HG03469 (cell line): ENCODE data around the gene CCDC38.
"Not testable (repeated sequence)": the region's sequence is repeated elsewhere in the genome, so short reads cannot be mapped to it uniquely, and the experiment has no call there.

Source experiments
- ATAC-seq: cut with Tn5 transposase; IDR thresholded peaks from one replicate; pipeline ENCODE4 v1.9.1; 2021; ENCODE audit warnings: mild to moderate bottlenecking, moderate library complexity, moderate number of reproducible peaks; ENCODE audit not compliant: unreplicated experiment

CCDC38 gene

GRCh38 chr12:95887311-95887710, 55.1 kb downstream of the CCDC38 start:
- ATAC-seq: no peak

- no peak for ATAC-seq
Measured at GRCh38 chr12:95884998-95885397, 57.4 kb downstream of the CCDC38 start.

DNA sequence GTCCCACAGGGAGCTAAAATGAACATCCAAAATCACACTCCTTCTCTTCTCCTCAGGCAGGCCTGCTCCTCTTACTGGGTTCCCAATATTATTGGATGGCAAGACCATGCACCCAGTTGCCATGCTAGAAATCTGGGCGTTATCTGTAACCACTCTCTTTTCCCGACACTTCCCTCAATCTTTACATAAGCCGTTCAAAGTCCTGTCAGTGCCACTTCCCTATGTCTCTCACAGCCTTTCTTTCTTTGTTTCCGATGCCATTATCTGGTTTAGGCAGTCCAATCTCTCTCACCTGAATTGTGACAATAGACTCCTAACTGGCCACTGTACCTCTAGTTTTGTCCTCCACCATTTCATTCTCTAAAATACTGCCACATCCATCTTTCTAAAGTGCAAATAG, 59.5 kb downstream of the CCDC38 start:
- no peak for ATAC-seq

GRCh38 chr12:95882080-95882479, 60.3 kb downstream of the CCDC38 start:
- ATAC-seq: no peak

DNA sequence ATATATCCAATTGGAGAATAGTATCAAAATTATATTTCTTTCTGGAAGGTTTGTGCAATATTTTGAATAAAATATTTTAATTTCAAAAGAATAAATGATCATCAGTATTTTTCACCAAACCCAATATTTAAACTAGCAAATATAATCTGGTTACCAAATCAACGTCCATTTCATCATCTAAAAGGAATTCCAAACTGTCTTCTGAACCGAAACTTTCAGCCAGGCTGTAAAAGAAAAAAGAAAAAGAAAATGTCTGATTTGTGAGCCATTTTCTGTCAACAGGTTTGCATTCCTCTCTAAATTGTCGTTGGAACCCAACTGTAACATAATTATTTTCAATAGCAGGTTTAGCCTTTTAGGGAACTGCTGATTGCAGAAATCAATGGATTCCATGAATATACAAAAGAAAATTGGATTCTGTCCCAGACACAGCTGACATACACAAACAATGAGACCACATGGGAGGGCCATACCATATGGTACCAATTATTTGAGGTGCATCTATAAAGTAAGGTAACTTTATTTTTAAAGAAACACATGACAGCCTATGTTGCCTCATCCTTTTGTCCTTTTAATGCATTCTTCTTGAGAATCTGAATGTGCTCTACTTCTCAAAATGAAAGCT, 61.0 kb downstream of the CCDC38 start:
- no peak for ATAC-seq

- no peak for ATAC-seq
Measured at GRCh38 chr12:95880895-95881294, 61.5 kb downstream of the CCDC38 start.

- no peak for ATAC-seq
Measured at GRCh38 chr12:95877622-95878021, 64.8 kb downstream of the CCDC38 start.

DNA sequence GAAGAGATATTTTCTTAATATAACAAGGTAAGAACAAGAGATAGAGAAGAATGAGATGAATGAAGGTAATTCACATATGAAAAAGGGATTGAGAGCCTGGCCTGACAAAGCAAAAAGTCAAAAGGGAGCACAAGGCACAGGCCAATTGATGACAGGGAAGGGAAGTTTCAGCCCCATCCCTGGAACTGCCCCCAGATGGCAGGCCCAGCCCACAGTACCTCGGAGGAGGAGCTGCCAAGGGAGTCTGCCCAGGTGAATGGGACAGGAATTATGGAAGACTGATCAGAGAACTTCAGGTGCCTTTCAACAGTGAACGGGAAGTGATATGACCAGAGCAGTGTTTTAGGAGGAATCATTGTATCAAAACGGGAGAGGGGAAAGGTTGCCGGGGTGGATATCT, 68.0 kb downstream of the CCDC38 start:
- ATAC-seq: no peak

GRCh38 chr12:95870897-95871296, 71.5 kb downstream of the CCDC38 start:
- no peak for ATAC-seq

DNA sequence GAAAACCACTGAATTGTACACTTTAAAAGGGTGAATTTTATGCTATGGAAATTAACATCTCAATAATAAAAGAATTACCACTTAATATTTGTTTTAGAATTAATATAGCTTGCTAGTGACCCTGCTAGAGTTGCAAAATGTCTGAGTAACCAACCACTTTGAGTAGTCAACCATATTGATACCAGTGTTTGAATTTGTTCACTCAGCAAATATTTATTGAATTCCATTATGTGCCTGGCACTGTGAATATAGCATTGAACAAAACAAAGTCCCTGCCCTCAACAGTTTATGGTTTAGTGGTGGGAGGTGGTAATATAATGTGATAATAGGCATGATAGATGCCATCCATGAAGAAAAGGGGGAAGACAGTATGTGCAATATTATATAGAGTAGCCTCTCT, 79.1 kb downstream of the CCDC38 start:
- no peak for ATAC-seq

DNA sequence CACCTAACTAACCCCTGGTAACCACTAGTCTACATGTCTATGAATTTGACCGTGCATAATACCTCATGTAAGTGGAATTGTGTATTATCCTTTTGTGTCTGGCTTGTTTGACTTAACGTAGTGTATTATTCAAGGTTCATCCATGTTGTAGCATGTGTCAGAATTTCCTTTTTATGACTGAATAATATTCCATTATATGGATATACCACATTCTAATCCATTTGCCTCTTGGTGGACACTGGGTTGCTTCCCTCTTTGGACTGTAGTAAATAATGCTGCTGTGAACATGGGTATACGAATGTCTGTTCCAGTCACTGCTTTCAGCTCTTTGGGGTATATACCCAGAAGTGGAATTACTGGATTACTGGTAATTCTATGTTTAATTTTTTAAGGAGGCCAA, 80.4 kb downstream of the CCDC38 start:
- ATAC-seq: no peak

- no peak for ATAC-seq
Measured at GRCh38 chr12:95859947-95860850, 82.2 kb downstream of the CCDC38 start.

DNA sequence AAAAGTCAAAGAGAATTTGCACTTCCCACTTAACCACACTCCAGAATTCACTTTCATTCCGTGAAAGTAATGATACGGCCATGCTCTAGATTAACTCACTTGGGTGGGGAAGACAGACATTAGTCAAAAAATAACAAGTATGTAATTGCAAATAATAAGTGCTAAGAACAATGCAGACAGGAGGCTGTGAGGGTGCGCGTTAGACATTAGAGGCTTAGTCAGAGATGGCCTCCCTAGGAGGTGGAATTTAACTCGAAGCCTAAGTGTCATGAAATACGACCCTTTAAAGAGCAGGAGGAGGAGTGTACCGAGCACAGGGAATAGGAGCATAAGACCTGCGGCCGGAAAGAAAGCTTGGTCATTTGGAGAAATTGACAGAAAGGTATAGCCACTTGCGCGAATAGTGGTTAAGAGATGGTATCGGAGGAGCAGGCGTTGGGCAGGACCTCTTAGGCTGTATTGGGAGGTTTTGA, 83.0 kb downstream of the CCDC38 start:
- no peak for ATAC-seq

- peak; percentile 98 for ATAC-seq
Measured at GRCh38 chr12:95858451-95859343, 83.7 kb downstream of the CCDC38 start, which contains the start of gene SNRPF. SNRPF (plus strand) TSS chr12:95858952; CDS start chr12:95859074, 122 bp downstream.

- no peak for ATAC-seq
Measured at GRCh38 chr12:95857799-95858198, 84.6 kb downstream of the CCDC38 start.

GRCh38 chr12:95857156-95857555, 85.3 kb downstream of the CCDC38 start:
- ATAC-seq: no peak

GRCh38 chr12:95852133-95852532, 90.3 kb downstream of the CCDC38 start:
- no peak for ATAC-seq

GRCh38 chr12:95851606-95852005, 90.8 kb downstream of the CCDC38 start:
- ATAC-seq: no peak

DNA sequence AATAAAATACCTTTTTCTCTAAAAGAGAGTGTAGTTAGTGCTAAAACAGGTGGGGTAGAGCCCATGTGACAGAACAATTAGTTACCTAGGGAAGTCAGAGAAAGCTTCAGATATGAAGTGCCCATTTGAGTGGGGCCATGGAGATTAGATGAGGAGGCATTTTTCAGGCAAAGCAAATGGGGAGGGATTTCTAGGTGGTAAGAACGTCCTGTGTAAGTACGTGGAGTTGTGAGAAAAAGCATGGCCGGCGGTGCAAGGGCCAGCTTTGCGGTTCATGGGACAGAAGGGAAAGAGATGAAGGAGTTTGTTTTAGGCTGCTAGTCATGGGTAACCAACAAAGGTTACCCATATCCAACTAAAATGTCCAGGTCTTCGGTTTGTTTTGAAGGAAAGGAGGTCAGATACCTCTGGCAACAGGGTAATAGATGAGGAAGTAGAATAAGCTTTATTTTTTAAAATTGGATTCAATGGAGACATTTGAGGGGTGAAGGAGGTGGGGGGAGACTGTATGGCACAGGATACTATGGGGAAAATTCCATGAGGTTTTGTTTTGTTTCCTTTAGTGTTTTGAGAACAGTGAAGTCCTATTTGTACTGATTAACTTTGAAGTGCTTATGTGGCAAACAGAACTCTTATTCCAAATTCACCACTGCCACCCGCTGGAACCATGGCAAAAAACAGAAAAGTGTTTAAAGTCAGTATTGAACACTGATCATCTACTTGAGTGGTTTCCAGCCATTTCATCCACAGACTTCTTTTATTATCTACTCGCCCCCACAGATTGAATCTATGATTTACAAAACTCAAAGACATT, 93.6 kb downstream of the CCDC38 start:
- ATAC-seq: no peak

DNA sequence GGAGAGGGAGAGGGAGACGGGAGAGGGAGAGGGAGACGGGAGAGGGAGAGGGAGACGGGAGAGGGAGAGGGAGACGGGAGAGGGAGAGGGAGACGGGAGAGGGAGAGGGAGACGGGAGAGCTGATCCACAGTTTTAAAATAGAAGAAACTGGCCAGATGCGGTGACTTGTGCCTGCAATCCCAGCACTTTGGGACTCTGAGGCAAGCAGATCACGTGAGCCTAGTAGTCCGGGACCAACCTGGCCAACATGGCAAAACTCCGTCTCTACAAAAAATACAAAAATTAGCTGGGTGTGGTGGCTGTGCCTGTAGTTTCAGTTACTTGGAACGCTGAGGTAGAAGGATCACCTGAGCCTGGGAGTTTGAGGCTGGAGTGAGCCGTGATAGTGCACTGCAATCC, 100.0 kb downstream of the CCDC38 start:
- ATAC-seq: not testable (repeated sequence)
